Measurements from ENCODE around the gene STOX2.

DNA sequence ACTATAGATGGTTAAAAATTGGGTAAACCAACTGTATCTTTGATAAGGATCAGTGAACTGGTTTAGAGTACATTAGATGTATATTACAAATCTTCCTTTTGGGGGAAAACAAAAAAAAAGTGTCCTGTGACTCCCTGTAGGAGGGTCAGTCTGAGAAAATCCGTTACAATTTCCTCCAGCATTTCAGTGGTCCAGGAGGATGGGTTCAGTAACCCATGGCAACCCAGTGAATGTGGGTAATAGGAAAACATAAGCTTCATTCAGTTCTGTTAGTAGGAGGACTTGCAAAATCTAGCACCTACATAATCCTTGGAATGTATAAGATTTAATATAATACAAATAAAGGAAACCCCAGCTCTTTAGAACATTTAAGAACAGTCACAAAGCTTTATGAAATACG lies 16.2 kb downstream of the STOX2 start:
- TF ChIP-seq, protein P1, sequence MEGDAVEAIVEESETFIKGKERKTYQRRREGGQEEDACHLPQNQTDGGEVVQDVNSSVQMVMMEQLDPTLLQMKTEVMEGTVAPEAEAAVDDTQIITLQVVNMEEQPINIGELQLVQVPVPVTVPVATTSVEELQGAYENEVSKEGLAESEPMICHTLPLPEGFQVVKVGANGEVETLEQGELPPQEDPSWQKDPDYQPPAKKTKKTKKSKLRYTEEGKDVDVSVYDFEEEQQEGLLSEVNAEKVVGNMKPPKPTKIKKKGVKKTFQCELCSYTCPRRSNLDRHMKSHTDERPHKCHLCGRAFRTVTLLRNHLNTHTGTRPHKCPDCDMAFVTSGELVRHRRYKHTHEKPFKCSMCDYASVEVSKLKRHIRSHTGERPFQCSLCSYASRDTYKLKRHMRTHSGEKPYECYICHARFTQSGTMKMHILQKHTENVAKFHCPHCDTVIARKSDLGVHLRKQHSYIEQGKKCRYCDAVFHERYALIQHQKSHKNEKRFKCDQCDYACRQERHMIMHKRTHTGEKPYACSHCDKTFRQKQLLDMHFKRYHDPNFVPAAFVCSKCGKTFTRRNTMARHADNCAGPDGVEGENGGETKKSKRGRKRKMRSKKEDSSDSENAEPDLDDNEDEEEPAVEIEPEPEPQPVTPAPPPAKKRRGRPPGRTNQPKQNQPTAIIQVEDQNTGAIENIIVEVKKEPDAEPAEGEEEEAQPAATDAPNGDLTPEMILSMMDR (IDR thresholded peaks at IDR 0.05) = no peak
- no peak for TF ChIP-seq POLR2A (IDR thresholded peaks at IDR 0.05)
